Non-pigmented ciliary epithelial cell (primary cell): Measurements from ENCODE around the gene AMY2B.
"Not testable (repeated sequence)": the region's sequence is repeated elsewhere in the genome, so short reads cannot be mapped to it uniquely, and the experiment has no call there.

Source experiments
- DNase-seq: peaks from one replicate; pipeline ENCODE4 v3.0.0-alpha.2; 2010; ENCODE audit warnings: low read depth

The AMY2B gene

DNA sequence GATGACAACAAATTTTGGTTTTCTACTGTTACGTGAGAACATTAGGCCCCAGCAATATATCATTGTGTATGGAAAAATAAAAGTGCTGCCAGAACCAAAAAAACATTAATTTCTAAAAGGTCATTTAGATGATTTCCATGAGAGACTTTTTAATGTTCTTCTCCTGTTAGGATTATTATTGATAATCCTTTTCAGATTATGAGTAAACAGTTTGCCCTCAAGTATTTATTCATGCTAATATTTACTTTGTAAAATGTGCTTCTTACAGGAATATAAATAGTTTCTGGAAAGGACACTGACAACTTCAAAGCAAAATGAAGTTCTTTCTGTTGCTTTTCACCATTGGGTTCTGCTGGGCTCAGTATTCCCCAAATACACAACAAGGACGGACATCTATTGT lies at the start of gene AMY2B:
Gene AMY2B (plus strand): TSS at position 301 of the 400 bp plus-strand sequence. CDS start 14 bp downstream, at position 315.
- not testable (repeated sequence) for DNase-seq

DNA sequence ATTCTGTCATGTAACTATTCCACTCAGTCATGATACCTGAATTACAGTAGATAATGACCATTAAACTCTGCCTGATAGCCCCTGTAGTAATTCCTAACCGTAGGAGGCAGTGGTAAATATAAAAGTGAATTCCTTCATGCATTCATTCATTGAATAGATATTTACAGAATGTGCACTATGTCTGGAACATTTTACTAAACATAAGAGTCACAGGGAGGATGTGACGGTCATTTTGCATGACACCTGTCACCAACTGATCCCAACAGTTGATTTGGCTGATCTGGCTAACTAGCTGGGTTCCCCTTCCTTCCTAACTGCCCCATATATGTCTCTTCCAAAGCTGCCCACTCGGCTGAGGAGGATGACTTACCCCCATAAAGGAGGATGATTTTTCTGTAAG lies 48.0 kb upstream of the AMY2B start:
- DNase-seq, result no peak

DNA sequence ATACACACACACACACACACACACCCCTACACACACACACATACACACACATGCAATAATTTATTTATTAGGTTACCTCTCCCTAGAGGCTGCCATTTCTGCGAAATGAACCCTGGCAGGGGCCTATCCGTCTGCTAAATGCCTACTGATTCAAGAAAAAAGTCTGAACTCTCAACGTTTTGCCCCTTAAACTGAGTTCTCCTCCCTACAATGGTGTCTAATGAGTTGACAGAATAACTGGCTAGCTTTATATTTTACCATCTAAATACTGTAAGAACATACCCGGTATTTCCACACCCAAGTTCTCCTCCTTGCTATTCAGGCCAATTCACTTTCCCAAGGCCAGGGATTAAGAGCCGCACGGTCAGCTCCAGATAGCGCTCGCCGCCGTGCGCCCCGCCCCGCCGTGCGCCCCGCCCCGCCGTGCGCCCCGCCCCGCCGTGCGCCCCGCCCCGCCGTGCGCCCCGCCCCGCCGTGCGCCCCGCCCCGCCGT lies 46.2 kb upstream of the AMY2B start:
- no peak for DNase-seq

DNA sequence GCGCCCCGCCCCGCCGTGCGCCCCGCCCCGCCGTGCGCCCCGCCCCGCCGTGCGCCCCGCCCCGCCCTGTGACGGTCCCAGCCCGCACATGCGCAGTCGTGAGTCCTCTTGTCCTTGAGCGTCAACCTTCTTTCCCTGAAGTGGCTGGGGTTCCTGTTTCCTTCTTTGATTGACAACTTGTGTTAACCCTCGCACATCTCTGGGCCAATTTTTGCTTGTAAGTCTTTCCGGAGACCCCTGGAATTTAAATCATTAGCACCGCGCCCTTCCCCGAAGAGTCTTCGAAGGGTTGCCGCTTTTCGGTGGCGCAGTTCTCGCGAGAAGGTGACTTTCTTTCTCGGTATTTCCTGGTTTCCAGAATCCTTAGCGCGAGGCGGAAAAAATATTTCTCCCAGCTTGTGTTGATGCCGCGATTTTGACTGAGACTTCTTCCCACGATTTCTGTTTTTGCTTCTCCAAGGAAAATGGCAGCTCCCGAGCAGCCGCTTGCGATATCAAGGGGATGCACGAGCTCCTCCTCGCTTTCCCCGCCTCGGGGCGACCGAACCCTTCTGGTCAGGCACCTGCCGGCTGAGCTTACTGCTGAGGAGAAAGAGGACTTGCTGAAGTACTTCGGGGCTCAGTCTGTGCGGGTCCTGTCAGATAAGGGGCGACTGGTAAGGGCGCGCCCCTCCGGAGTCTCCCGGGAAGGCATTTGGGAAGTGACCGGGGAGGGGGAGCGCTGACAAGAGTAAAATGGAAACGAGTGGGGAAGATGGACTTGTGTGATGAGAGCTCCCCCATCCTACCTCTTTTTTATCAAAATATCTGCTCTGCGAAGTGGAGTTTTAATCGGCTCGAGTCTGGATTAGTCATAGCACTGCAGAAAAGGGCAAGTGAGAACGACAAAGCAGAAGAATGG lies 45.5 kb upstream of the AMY2B start, which contains the start of gene RNPC3:
Gene RNPC3 (plus strand): TSS at position 93 of the 901 bp plus-strand sequence. CDS start 372 bp downstream, at position 465.
- peak; percentile 60 for DNase-seq

DNA sequence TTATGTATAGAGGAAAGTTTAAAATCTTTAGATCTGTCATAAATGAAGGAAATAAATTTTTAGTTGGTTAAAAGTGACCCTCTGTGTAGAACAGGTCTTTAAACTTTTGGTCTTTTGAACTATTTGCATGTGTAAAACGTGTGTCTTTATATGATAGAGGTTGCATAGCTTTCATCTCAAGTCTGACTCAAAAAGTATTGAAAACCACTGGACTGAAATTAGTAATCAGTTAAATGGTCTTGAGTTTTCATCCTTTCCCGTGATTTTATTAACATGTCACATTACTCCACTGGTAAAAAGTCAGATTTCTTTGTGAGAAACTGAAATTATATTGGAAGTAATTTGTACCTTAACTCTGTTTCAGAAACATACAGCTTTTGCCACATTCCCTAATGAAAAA lies 44.1 kb upstream of the AMY2B start:
- DNase-seq, result no peak

DNA sequence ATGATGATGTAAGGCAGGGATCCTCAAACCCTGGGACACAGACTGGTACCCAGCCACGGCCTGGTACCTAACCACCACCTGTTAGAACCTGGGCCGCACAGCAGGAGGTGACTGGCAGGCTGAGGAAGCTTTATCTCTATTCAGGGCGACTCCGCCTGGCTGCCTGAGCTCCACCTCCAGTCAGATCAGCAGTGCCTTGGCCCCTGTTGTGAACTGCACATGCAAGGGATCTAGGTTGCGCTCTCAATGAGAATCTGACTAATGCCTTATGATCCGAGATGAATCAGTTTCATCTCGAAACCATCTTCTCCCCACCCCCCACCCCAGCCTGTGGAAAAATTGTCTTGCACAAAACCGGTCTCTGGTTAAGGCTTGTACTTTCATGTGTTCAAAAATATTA lies 41.6 kb upstream of the AMY2B start:
- DNase-seq, result no peak

DNA sequence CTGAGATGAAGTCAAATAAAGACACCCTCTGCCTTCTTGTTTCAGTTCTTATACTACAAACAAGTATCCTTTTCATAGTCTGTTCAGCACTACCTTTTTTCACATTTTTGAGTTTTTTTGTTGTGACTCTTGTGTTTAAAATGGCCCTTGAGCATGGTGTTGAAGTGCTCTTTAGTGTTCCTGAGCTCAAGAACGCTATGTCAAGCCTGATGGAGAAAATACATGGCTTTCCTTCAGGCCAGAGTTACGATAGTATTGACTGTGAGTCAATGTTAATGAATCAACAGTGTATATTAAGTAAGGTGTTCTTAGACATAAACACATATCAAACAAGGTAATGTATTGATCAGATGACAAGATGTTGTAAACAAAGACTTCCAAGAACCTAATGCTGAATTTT lies 33.2 kb upstream of the AMY2B start:
- no peak for DNase-seq

DNA sequence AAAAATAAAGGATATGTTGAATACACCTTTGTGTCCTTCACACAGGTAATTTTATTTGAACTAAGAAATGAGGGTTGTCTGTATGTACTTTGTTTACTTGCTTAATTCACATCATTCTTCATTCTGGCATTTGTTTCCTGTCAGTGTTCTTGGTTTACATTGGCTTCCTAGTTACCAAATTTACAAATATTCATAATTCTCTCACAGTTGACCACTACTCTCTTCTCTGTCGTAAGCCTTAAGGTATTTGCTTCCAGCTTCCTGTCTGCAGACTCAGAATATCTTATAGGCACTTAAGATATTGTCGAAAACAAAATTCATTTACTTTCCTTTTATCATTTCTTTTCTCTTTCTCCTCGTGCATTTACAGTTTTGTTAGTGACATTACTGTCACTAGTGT lies 30.0 kb upstream of the AMY2B start:
- DNase-seq, result no peak

DNA sequence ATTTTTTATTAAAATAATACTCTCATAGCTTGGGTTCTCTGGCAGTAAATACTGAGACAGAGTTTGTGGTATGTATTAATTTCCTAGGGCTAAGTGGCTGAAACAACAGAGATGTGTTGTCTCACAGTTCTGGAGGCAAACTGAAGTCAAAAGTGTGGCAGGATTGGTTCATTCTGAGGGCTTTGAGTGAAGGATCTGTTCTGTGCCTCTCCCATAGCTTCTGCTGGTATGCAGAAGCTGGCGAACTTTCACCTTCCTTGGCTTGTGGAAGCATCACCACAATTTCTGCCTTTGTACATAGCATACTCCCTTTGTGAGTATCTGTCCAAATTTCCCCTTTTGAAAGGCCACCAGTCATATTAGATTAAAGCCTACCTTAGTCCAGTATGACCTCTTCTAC lies 24.9 kb upstream of the AMY2B start:
- no peak for DNase-seq

DNA sequence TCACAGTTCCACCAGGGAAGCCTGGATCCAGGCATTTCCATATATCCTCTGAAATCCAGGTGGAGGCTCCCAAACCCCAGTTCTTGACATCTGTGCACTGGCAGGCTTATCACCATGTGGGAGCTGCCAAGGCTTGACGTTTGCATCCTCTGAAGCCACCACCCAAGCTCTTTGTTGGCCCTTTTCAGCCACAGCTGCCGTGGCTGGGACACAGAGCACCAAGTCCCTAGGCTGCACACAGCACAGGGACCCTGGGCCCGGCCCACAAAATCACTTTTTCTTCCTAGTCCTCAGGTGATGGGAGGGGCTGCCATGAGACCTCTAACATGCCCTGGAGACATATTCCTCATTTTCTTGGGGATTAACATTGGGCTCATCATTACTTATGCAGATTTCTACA lies 23.5 kb upstream of the AMY2B start:
- no peak for DNase-seq

DNA sequence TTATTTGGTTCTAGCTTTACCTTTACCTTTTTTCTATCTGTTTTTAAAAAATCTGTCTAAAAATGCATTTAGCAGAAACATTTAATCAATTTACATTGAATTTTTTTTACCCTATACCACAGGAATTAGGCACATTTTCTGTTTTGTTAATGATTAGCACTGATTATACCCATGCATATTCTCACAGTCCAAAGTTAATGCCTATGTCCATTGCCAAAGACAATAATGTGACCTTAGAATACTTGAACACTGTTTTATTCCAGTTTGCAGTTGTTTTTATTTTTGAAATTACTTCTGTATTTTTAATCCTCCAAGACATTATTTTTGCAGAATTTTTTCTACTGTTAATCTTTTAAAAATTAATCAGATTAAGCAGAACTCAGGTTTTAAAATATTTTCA lies 11.0 kb upstream of the AMY2B start:
- DNase-seq, result no peak

DNA sequence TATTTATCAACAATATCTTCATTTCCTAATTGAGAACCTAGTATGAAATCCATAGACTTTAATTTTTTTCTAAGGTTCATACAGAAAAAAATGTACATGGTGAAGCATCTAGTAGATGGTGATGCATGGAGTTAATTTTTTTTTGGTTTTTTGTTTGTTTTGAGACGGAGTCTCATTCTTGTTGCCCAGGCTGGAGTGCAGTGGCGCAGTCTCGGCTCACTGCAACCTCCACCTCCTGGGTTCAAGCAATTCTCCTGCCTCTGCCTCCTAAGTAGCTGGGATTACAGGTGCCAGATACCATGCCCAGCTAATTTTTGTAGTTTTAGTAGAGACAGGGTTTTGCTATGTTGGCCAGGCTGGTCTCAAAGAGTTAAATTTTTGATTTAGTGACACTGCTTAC lies 10.3 kb upstream of the AMY2B start:
- not testable (repeated sequence) for DNase-seq

DNA sequence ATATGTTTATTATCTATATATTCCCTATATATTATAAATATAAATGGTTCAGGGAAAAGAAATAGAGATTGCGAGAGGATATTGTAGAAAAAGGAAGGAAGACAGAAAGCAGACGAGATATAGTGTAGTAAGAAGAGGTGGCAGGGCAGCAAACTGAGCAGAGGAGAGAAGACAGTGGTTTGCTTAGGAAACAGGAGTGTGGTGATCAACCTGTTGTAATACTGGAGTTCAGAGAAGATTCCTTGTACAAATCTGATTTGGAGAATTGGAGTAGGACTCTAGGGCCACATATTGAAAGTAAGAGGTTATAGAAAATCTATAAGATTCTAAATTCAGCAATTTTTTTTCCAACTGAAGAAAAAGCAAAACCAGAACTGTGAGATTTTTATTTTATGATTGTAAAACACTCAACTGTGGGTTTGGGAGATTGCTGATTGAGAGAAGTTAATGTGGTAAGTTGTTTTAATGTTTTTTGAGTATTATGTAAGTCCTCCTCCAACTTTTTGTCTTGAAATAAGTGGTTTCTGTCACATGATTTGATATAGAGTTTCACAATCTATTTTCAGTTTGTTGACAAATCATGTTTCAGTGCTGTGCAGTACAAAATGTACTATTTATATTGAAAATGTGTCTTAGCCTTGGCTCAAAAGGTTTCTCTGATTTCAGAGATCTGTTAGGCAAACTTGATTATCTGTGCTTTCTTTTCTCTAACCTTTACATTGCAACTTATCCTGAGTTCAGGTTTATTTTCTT lies 9.6 kb upstream of the AMY2B start:
- no peak for DNase-seq

DNA sequence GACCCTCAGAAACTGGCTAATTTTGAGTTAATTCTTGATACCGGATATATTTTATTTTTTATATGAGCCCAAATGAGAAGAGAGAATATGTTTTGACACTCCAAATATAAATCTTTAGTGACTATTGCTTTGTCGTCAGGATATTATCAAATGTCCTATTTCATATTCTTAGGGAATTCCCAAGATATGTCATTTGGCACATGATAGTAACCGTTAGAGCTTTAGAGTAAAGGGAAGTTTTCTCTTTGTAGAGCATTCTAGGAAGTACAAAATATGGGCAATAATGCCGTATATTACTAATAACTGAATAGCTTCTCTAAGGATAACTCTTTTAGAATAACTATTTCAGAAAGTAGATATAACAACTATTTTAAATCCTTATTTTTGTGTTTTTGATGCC lies 8.3 kb upstream of the AMY2B start:
- DNase-seq, result no peak

DNA sequence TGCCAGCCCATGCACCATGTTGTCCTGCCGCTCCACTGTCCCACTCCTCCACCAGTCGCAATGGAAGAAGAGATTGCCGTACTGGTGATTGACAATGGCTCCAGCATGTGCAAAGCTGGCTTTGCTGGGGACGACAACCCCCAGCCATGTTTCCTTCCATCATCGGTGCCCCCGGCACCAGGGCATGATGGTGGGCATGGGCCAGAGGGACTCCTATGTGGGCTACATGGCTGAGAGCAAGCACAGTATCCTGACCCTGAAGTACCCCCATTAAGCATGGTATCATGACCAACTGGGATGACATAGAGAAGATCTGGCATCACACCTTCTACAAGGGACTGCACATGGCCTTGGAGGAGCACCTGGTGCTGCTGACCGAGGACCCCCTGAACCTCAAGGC lies 1.9 kb upstream of the AMY2B start:
- DNase-seq, result no peak

DNA sequence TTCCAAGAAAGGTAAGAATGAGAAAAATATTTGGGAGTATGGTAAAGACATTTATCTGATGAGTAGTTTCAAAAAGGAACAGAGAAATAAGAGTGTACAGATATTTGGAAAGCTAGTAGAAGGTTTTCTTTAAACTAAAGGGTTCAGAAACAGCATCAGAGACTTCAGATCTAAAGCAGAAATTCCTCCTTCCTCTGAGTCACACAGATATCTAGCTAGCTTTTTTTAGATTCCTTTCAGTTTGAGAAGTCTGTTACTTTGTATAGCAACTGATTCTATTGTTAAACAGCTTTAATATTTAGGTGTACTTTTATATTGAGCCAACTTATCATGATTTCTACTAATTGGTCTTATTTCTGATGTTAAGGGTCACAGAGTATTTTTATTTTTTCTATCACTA lies 4.7 kb downstream of the AMY2B start:
- no peak for DNase-seq

DNA sequence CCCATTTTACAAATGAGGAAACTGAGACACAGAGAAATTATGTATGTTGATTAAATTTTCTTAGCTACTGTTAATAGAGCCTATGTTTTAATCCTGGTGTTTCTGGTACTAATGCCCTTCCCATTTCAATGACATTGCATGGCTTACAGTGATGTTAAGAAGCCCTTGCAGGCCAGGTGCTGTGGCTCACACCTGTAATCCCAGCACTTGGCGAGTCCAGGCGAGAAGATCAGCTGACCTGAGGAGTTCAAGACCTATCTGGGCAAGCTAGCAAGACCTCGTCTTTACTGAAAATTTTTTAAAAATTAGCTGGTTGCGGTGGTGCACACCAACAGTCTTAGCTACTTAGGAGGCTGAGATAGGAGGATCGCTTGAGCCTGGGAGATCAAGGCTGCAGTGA lies 5.4 kb downstream of the AMY2B start:
- DNase-seq, result not testable (repeated sequence)

DNA sequence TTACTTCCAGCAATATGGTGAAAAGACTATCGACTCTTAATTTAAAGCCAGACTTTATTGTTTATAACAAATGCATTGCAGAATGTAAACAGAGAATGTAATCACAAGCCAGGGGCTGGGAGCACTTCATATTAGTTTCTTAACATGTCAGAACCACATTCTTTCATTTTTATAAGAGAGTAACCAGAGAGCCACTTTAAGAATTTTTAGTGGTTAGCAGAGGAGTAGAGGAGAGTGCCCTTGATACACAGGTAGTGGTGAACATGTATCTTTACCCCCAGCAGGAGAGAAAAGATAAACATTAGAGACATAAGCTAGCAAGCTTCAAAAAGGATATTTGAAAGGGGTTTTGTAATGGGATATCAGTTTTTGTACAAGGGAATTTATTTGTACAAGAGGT lies 11.1 kb downstream of the AMY2B start:
- DNase-seq, result no peak

DNA sequence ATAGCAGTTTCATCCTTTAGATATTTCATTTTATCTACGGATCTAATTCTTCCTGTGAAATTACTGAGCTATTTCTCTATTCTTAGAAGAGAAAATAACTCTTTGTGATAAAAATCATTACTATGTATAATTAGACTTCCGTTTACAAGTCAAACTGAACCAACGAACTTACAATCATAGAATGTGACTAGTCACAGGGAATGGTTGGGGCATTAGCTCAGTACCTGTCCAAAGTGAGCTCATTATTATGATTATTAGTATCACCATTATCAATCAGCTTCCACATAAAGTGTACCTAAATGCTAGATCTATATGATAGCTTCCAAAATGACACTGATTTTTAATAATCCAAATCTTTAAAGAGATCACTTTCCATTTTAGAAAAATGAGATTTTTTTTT lies 12.5 kb downstream of the AMY2B start:
- no peak for DNase-seq

DNA sequence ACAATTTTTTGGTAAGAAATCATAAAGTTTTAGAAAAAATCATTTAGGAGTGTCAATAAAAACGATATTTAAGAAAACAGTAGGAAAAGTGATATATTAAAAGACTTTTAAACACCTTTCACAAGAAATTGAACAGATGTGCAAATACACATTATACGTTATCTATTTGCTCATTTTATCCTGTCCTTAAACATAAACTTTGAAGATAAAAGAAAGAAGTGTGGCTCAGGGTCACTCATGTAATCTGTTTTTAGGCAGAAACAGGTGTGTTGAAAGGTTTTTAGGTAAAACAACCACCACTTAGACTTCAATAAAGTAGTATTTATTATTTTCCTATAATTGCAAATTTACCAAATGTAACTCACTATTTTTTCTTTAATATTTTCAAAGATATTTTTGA lies 13.1 kb downstream of the AMY2B start:
- DNase-seq, result no peak

DNA sequence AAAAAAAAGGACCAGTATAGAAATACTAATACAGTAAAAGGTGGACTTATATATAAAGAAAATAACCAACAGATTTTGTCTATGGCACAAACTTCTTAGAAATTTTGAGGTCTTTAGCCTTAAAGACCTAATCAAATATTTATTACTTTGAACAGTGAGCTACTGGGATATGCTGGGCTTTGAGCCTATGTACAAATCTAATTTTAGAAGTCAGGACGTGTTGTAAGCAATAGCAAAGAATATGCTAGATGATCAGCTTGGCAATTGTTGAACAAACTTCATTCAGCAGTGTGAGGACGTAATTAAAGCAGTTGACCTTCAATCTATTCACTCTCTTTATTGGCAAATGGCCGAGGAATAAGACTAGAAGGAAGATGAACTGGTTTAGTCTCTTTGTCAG lies 31.4 kb downstream of the AMY2B start:
- not testable (repeated sequence) for DNase-seq

DNA sequence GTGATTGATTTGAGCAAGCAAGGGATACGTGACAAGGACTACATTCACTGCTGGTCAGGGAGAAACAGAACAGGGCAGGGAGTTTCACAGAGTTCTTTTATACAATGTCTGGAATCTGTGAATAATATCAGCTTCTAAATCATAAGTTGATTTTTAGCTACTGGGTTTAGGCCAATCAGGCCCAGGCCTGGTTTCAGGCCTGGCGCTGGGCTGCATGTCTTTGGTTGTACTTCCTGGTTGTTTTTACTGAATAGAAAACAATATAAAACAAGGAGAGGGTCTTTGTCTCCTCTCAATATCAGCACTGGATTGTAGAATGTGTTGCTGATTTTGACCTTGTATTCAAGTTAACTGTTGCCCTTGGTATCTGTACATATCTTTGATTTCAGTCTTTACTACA lies 45.0 kb downstream of the AMY2B start:
- no peak for DNase-seq

DNA sequence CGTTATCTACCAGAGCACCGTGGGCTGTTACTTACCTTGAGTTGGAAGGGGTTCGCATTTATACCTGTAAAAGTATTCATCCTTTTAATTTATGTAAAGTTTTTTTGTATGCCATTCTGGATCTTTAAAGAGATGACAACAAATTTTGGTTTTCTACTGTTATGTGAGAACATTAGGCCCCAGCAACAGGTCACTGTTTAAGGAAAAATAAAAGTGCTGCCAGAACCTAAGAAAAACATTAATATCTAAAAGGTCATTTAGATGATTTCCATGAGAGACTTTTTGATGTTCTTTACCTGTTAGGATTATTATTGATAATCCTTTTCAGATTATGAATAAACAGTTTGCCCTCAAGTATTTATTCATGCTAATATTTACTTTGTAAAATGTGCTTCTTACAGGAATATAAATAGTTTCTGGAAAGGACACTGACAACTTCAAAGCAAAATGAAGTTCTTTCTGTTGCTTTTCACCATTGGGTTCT lies 45.6 kb downstream of the AMY2B start, which contains the start of gene AMY2A:
Gene AMY2A (plus strand): TSS at position 434 of the 484 bp plus-strand sequence. CDS start 14 bp downstream, at position 448.
- DNase-seq, result not testable (repeated sequence)
